Pancreas (tissue), 10 donors: ENCODE results near the gene C16orf78. TPM values are rescaled to one million over a fixed set of nuclear protein-coding genes. Genes with fewer than 3 reads are reported as not detected.
"Not testable (repeated sequence)": the region's sequence is repeated elsewhere in the genome, so short reads cannot be mapped to it uniquely, and the experiment has no call there.

Experiments used
- ATAC-seq, 4 donors: fragments of 200-7000 bp; cut with Tn5 transposase; one replicate each; pipeline versions ENCODE4 v1.8.0 to v1.9.1; 2020; ENCODE audit warnings: mild to moderate bottlenecking in 4 of 4, moderate library complexity in 4 of 4
- DNase-seq, 6 donors: peaks; one replicate each; pipeline ENCODE4 v3.0.0-alpha.2; 2020
- FAIRE-seq: peaks from 2 replicates; lab custom pipeline; 2012; peaks lifted over from hg19 to GRCh38; lab: Jason Lieb, UNC
- H3K27ac ChIP-seq, 4 donors: fragments of 200-600 bp; sonication (generic); 1 replicate in 3 of 4; 2 replicates in 1 of 4; pipeline versions ENCODE4 v1.5.0 to v1.8.0; 2020
- H3K27me3 ChIP-seq, 4 donors: fragments of 200-600 bp; one replicate each; pipeline ENCODE4 v1.8.0; 2021
- H3K36me3 ChIP-seq, 3 donors: fragments of 200-600 bp; sonication (generic) in 1 of 3; one replicate each; pipeline versions ENCODE4 v1.5.0 to v1.8.0; 2020 to 2021
- H3K4me1 ChIP-seq, 3 donors: fragments of 200-600 bp; one replicate each; pipeline ENCODE4 v1.8.0; 2021
- H3K4me3 ChIP-seq, 4 donors: fragments of 200-600 bp; sonication (generic) in 2 of 4; one replicate each; pipeline versions ENCODE4 v1.5.0 to v1.8.0; 2020 to 2021
- H3K9me3 ChIP-seq, 4 donors: fragments of 200-600 bp; one replicate each; pipeline ENCODE4 v1.8.0; 2021
- WGBS, 2 donors: extraction: QIAGEN DNeasy Blood & Tissue Kit; methylation state at CpG; one replicate each; pipeline ENCODE4 v1.1.7; 2013; 5-methylcytosine and 5-hydroxymethylcytosine counted together
- intact Hi-C, 3 donors: fragments of 100-400 bp; cut with DNase I; formaldehyde crosslinking; loops; one replicate each; pipeline versions ENCODE4 v1.11.1 to v1.14.2; 2022
- polyA plus RNA-seq, 2 donors: library from polyadenylated mRNA; stranded (reverse); fragments of 200-250 nt; gene quantifications; one replicate each; pipeline ENCODE4 v1.2.3, GENCODE V29; 2013
- total RNA-seq, 6 donors: library from RNA; stranded (reverse); fragmentation: NEBNext Ultra II Directional in 4 of 6; extraction: Animal tissue kit (Norgen Biotek cat#: 25700) in 4 of 6; gene quantifications; one replicate each; pipeline versions ENCODE4 v1.2.1 to v1.2.4, GENCODE V29; 2021 to 2023
- TF ChIP-seq, protein P1 (sequence below), 4 donors: fragments of 200-600 bp; sonication (generic) in 3 of 4; IDR thresholded peaks; one replicate each; pipeline versions ENCODE4 v1.5.0 to v1.8.0; 2021; ENCODE audit warnings: antibody characterized with exemption in 4 of 4
- donor health status: healthy with polysubstance abuse.
- donor health status: DM: no; HTN: no; CAD: no; lungs with moderate emphysema.
- donor health status: DM: no; HTN: no; CAD: no.
- donor health status: control.
- donor health status: control.
- donor health status: Bipolar disorder and iron deficiency.
- donor health status: DM: yes; HTN: yes; CAD: no.
- donor health status: DM: no; HTN: no; CAD: no.
- donor health status: DM: no; HTN: no; CAD: no.
- donor health status: DM: yes; HTN: yes; CAD: no.

Gene C16orf78
- total and polyA plus RNA-seq, 8 donors = not detected

DNA sequence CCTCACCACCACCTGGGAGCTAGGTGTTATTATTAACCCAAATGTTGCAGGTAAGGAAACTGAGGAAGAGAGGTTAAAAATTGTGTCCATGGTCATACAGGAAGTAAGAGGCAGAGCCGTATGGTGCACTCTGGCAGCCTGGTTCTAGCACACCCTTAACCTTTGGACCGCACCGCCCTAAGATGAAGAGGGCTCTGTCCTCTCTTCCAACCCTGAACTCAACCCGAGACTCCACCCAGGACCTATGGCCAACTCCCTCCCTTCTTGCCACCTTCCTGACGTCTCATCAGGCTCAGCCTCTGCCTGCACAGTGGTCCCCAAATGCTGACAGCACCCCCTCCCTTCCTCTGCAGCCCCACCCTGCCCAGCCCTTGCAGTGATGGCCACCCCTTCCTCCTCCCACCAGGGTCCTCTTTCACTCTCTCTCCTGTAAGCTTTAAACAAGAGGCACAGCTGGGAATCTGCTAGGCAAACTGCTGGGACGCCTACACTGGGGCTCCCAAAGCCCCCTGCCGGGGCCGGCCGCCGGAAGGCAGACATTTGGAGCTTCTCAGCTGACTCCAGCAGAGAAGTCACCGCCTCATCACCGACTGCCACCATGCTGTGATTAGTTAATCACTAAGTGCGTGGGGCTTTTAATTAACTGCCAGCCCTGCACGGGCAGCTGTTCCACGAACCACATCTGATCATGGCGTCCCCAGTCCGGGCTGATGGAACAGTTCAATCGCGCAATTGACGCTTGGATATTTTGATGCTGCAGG lies 16.7 kb upstream of the C16orf78 start:
- TF ChIP-seq, protein P1, sequence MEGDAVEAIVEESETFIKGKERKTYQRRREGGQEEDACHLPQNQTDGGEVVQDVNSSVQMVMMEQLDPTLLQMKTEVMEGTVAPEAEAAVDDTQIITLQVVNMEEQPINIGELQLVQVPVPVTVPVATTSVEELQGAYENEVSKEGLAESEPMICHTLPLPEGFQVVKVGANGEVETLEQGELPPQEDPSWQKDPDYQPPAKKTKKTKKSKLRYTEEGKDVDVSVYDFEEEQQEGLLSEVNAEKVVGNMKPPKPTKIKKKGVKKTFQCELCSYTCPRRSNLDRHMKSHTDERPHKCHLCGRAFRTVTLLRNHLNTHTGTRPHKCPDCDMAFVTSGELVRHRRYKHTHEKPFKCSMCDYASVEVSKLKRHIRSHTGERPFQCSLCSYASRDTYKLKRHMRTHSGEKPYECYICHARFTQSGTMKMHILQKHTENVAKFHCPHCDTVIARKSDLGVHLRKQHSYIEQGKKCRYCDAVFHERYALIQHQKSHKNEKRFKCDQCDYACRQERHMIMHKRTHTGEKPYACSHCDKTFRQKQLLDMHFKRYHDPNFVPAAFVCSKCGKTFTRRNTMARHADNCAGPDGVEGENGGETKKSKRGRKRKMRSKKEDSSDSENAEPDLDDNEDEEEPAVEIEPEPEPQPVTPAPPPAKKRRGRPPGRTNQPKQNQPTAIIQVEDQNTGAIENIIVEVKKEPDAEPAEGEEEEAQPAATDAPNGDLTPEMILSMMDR (IDR thresholded peaks at IDR 0.05) = no peak
- Histone ChIP-seq H3K9me3 (no peaks in the 10 kb centered on the region), H3K27ac (no peak overlapping the region), H3K27me3 (no peaks in the 10 kb centered on the region), H3K4me1 (no peaks in the 10 kb centered on the region), H3K4me3 (no peak overlapping the region), H3K36me3 (no peaks in the 10 kb centered on the region)
- DNase-seq (no peak), ATAC-seq (no peak), FAIRE-seq (no peak)
- WGBS, 2 donors = 33 to 39% methylated on average over 20 of the region's 20 CpGs
- intact Hi-C loops = loop anchor here in 1 of 3 donors (10.0 kb wide), 1 partner anchor 672 kb away; no protein-coding TSS in a partner anchor

- TF ChIP-seq, protein P1 (IDR thresholded peaks at IDR 0.05) = no peak
- ATAC-seq (no peak), DNase-seq (no peak), FAIRE-seq (no peak)
- Histone ChIP-seq H3K36me3 (no peaks in the 10 kb centered on the region), H3K4me1 (no peaks in the 10 kb centered on the region), H3K9me3 (no peaks in the 10 kb centered on the region), H3K4me3 (no peak overlapping the region), H3K27me3 (no peaks in the 10 kb centered on the region), H3K27ac (no peak overlapping the region)
- intact Hi-C loops = loop anchor here in 1 of 3 donors (10.0 kb wide), 1 partner anchor 675 kb away; no protein-coding TSS in a partner anchor
- WGBS, 2 donors = 36 to 37% methylated on average over 4 of the region's 4 CpGs
Observed at GRCh38 chr16:49359591-49359990, 14.0 kb upstream of the C16orf78 start.

DNA sequence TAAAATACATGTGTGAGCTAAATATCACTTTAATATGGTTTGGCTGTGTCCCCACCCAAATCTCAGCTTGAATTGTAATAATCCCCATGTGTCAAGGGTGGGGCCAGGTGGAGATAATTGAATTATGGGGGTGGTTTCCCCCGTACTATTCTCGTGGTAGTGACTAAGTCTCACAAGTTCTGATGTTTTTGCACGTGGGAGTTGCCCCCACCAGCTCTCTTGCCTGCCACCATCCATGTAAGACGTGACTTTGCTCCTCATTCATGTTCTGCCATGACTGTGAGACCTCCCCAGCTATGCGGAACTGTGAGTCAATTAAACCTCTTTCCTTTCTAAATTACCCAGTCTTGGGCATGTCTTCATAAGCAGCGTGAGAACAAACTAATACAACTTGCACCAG lies 11.9 kb upstream of the C16orf78 start:
- intact Hi-C loops, H3K27me3 ChIP-seq, H3K4me3 ChIP-seq, H3K27ac ChIP-seq, H3K36me3 ChIP-seq, FAIRE-seq, DNase-seq, ATAC-seq, H3K9me3 ChIP-seq, H3K4me1 ChIP-seq: not testable (repeated sequence)
- 67 to 75% methylated on average over 6 of the region's 6 CpGs for WGBS, 2 donors

DNA sequence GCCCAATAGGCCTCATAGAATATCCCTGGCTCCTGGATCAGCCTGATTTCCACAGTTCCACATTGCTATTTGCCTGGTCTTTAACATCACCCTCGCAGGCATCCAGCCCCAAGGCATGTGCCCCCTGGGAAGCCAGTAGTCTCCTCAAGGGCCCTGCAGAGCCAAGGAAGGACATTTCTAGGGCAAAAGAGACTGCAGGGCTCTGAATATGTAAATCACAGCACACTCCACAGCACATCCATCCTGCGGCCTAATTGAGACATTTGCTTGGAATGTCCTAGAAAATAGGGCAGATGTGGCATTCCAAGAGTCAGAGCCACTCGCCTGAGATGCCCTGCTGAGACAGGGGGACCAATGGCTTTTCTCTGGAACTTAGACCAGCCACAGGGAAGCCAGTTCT lies 11.4 kb upstream of the C16orf78 start:
- no peak for DNase-seq
- Histone ChIP-seq H3K27ac (no peak overlapping the region), H3K27me3 (no peaks in the 10 kb centered on the region), H3K4me1 (no peaks in the 10 kb centered on the region), H3K4me3 (no peak overlapping the region), H3K36me3 (no peaks in the 10 kb centered on the region), H3K9me3 (no peaks in the 10 kb centered on the region)
- ATAC-seq = no peak
- intact Hi-C loops = no loop called here
- FAIRE-seq = no peak
- TF ChIP-seq, protein P1 (IDR thresholded peaks at IDR 0.05) = no peak
- WGBS, 2 donors = 67 to 71% methylated on average over 3 of the region's 3 CpGs

GRCh38 chr16:49365711-49366509 lies 7.7 kb upstream of the C16orf78 start:
- ATAC-seq (no peak), DNase-seq (no peak), FAIRE-seq (no peak)
- WGBS, 2 donors = 55 to 63% methylated on average over 4 of the region's 4 CpGs
- H3K36me3 ChIP-seq = no peaks in the 10 kb centered on the region
- H3K27me3 ChIP-seq = no peaks in the 10 kb centered on the region
- no peak overlapping the region for H3K27ac ChIP-seq
- H3K4me3 ChIP-seq = no peak overlapping the region
- TF ChIP-seq, protein P1 (IDR thresholded peaks at IDR 0.05) = no peak
- H3K9me3 ChIP-seq = no peaks in the 10 kb centered on the region
- intact Hi-C loops = no loop called here
- no peaks in the 10 kb centered on the region for H3K4me1 ChIP-seq
